ENCODE results near the gene LRRC73.
"Not testable (repeated sequence)": the region's sequence is repeated elsewhere in the genome, so short reads cannot be mapped to it uniquely, and the experiment has no call there.

LRRC73 gene

GRCh38 chr6:43510827-43511163, 649 bp upstream of the LRRC73 start:
- no peak for DNase-seq (ENCODE audit: low spot score)

GRCh38 chr6:43509142-43509983, 783 bp downstream of the LRRC73 start:
- DNase-seq (ENCODE audit: low spot score), result no peak

DNA sequence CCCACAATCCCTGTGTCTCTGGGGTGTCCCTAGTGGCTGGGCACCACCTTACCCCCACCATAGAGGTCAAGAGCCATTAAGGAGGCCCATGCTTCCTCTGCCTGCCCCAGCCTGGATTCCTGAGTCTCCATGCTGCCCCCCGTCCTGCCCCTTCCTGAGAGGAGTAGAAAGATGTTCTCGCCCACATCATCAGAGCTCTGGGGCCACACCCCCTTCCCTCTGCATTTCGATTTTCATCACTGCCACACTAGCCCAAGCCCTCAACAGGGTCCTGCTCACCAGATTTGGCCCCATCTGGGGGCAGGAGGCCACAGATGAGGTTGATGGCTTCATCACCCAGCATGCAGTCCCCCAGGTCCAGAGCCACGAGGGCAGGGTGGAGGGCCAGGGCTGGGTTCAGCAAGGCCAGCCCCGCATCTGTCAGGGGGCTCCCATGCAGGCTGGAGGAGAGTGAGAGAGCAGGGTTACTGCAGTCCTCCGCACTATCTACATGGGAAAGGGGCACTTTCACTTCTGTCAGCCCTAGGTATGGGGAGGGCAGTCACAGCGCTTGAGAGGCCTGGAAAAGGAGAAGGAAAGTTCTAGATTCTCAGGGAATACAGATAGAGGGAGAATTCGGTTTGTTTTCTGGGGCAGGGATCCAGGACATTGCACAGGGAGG, 1.5 kb downstream of the LRRC73 start:
- no peak for DNase-seq (ENCODE audit: low spot score)

DNA sequence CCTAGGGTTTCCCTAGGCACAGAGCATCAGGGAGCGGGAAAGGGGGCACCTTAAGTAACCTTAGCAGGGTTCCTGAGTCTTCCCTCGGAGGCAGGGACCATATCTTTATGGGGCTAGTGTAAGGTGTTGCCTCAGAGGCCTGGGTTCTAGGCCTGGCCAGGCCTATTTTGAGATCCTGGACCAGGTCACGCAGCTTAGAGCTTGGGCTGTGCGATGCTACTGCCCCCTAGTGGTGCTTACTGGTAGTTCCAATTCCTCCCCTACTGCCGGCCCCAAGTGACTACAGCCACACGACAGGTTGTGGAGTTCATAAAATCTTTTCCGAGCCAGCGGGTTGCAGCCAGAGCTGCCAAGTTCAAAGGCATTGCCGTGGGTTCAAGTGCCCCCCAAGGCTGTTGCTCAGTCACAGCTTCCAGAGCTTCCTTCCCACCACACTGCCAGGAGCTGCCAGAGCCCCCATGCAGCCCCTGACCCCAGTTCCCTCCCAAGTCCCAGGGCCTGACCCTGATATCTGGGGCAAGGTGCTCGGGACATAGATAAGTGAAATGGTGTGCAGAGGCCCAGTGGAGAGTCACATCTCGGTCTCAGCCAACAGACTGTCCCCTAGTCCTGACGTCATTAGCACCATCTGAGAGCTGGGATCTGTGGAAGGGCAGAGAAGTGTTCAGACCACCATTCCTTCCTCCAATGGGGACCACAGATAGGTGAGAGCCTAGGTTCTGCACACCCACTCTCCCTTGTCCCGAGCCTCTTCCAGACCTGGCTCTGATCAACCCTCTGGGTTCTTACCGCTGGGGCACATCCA, 3.3 kb downstream of the LRRC73 start:
- DNase-seq (ENCODE audit: low spot score), result peak; percentile 88

DNA sequence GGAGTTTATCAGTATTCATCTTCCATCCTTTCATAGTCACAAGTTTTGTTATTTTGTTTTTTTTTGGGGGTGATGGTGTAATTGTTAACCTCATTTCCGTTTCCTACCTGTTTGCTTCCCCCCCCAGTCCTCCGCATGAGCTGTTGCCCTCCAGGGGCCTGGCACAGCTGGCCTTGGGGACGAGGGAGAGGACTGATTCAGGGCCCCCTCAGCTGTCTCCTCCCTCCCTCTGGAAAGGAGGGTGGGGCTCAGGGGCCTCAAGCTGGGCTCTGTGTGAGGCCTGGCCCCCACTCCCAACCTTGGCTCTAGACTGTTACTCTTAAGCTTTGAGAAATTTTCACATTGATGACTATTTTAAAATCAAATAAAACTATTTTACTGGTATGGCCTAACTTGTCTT, 4.0 kb downstream of the LRRC73 start:
- no peak for DNase-seq (ENCODE audit: low spot score)

DNA sequence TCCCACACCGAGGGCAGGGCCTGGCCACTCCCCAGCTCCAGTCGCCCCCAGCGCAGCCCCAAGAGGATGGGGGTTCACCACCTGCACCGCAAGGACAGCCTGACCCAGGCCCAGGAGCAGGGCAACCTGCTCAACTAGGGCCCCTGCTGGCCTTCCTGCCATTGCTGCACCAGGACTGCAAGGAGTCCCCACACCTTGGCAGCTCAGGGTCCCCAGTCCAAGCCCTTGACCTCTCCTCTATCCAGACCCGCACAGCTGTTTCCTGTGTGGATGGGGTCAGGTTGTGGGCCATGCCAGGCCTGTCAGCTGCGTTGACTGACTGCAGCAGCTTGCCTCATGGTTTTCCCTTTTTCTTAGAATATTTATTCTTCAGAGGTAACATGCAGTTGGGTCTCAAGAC, 4.4 kb downstream of the LRRC73 start:
- no peak for DNase-seq (ENCODE audit: low spot score)

GRCh38 chr6:43504756-43505593, 5.2 kb downstream of the LRRC73 start:
- no peak for DNase-seq (ENCODE audit: low spot score)

DNA sequence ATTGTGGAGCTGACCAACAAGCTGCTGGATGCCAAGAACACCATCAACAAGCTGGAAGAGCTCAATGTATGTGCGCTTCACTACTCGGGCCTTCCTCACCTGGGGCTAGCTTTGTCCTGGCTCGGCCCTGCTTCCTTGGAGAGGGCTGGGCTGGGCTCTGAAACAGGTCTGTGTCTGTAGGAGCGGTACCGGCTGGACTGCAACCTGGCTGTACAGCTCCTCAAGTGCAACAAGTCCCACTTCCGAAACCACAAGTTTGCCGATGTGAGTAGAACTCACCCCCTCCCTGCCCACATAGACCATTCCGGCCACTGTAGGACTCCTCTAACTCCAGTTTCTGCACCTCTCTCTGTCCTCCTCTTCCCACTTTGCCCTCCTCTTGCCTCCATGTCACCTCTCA, 6.7 kb downstream of the LRRC73 start:
- DNase-seq (ENCODE audit: low spot score), result no peak

GRCh38 chr6:43502666-43503065, 7.5 kb downstream of the LRRC73 start:
- no peak for DNase-seq (ENCODE audit: low spot score)

DNA sequence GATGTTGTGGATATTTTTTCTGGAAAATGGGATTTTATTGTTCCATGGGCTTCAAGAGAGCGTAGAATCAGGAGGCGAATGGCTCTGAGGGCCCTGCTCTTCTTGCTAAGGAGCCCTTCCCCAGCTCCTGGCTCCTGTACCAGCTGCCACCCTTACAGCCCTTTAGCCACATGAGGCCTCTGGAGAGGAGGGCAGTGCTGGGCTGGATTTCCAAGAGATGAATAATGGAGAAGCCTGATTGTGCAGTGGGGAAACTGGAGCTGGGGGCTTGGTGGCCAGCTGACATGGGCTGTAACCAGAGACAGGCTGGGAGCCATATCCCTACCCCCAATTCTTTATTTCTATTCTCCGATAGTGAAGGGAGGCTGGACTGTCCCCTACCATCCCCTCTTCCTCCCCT, 9.2 kb downstream of the LRRC73 start:
- DNase-seq (ENCODE audit: low spot score), result no peak

DNA sequence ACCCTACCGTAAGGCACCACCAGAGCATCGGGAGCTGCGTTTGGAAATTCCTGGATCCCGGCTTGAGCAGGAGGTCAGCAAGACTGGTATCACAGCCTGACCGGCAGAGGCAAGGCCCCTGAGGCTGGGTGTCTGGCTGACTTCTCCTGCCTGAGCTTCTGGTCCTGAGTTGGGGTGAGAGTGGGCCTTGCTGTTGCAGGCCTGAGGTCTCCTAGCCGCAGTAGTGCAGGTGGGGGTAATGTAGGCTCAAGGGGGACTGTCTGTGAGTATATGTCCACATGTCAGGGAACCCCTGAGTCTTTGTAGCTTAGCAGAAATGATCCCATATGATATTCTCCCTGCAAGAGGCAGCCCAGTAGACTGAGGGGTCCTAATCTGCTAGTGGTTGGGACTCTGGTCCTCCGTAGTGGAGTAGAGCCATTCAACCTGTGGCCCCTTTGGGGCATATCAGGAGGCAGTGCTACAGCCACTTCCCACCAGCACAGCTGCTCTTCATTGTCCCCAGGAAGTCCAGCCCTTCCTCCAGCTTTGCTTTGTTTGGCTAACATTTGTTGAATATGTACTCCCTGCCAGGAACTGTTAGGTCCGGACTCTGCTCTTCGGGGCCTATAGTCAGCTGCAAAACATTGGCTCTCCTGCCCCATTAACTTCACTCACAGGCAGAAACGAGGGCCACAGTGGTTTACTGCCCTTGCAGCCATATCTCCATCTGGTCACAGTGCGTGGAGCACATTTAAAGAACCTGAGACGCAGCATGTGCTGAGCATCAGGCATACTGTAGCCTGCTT, 10.9 kb downstream of the LRRC73 start:
- no peak for DNase-seq (ENCODE audit: low spot score)

DNA sequence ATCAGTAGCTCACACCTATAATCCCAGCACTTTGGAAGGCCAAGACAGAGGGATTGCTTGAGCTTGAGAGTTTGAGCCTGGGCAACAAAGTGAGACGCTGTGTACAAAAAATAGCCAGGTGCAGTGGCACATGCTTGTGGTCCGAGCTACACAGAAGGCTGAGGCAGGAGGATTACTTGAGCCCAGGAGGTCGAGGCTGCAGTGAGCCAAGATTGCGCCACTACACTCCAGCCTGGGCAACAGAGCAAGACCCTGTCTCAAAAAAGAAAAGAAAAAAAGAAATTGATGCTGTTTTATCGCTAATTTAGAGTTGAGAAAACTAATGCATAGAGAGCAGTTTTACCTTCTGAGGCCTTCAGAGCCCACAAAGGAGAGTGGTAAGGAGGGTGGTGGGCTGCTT, 11.9 kb downstream of the LRRC73 start:
- not testable (repeated sequence) for DNase-seq (ENCODE audit: low spot score)

DNA sequence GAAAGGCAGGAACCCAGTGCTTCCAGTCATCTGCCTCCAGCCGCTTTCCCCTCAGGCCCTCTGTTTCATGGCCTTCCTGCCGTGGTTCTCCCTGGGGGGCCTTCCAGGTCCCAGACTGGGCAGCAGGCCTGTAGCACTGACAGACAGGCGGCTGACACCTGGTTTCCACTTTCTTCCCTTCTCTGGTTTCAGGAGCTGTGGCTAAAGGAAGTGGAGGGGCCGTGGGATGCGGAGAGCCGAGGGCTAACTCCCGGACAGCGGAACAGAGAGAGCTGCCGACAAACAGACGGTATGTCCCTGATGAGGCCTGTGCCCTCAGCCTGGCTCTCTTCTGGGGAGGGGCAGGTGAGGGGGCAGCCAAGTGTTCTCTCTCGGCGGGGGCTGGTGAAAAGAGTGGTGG, 12.5 kb downstream of the LRRC73 start:
- no peak for DNase-seq (ENCODE audit: low spot score)

DNA sequence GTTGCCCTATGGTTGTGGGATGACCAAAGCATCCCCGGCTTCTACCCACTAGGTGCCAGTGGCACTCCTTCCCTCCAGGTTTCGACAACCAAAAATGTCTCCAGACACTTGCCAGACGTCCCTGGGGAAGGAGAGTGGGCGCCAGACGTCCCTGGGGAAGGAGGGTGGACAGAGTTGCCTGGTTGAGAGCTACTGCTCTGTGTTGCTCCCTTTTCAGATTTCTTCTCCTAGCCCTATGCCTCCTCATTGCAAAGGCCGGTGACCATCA, 13.1 kb downstream of the LRRC73 start:
- DNase-seq (ENCODE audit: low spot score), result no peak

DNA sequence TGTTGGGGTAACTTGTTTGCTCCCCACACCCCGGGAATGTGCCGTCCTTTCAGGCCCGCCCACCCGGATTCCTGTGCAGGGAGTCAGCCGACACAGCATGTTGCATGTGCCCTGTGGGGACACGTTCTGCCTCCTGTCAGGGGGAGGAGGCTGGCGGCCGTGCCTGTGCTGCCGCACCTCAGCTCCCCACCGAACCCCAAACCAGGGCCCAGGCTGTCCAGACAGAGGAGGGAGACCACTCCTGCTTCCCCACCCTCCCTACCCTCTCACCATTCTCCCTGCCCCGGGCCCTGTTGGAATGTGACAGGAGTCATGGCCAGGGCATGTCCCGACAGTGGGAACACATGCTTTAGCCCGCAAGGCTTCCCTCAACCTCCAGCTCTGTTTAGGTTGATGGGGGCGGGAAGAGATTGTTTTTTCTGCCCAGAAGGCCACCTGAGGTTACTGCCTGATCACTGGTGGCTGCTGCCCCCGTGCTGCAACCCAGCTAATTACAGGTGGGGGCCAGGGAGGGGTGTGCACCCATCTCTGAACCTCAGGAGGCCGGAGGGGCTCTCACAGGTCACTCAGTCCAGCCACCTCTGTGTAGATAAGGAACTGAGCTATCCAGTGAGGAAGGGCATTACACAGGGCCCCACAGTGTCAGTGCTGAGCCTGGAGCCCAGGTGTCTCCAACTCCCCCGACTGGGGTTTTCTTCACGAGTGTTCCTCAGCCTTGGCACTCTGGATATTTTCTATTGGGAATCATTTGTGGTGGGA, 13.6 kb downstream of the LRRC73 start:
- peak; percentile 41 for DNase-seq (ENCODE audit: low spot score)

DNA sequence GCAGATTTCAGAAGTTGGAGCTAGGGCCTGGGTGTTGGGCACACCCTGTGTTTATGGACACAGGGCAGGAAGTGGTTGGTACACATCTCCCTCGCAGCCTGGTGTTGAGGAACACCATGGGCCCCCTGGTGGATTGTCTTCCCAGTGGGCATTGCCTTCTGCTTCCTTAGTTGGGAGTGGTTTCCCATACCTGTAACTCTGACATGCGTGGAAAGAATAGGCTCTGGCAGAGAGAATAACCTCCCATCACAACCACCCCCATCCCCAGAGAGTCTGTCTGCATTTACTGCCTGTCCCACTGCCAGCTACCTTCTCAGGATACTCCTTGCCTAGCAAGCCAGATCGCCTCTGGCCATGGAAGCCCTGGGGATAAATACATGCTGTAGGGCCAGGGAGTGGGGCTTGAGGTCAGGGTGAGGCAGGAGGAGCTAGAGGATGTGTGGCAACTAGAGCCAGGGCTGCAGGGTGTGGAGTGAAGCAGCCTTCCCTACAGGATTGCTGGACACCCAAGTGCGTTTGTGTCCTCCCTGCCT, 14.7 kb downstream of the LRRC73 start:
- no peak for DNase-seq (ENCODE audit: low spot score)

GRCh38 chr6:43494766-43495165, 15.4 kb downstream of the LRRC73 start:
- DNase-seq (ENCODE audit: low spot score), result no peak

GRCh38 chr6:43494321-43494720, 15.8 kb downstream of the LRRC73 start:
- DNase-seq (ENCODE audit: low spot score), result no peak

DNA sequence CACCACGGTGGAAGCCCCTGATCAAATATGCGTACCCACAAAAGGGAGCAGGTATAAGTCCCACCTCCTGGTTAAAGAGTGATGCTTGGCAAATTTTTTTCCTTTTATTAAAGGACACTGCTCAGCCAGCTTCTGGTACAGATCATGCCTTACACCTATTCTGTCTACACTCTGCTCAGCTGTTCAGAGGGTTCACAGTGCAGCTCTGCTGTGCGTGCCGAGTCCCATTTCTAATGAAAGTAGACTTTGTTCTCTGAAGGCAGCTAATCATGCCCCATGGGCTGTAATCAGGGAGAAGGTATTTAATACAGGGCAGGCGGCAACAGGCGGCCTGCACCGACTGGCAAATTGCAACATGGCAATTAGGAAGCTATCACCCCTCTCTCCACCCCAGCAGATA, 16.3 kb downstream of the LRRC73 start:
- no peak for DNase-seq (ENCODE audit: low spot score)

DNA sequence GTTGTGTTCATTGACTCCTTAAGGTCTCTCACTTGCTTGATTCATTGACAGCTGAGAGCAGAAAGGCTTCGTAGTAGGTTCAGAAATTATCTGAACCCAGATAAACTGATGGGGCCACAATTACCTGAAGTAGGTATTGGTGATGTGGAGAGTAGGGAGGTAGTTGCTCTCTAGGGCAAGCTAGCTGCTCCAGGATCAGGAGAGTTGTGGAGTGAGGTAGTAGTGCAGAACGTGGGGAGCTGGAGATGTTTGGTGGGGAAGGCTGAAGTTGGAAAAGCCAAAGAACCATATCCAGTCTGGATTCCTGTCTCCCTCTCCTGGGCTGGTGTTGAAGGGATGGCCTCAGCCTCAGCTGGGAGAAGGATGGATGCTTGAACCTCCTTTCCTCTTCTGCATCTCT, 16.9 kb downstream of the LRRC73 start:
- DNase-seq (ENCODE audit: low spot score), result no peak

GRCh38 chr6:43492673-43493072, 17.5 kb downstream of the LRRC73 start:
- DNase-seq (ENCODE audit: low spot score), result no peak
